NCI-H128 (cell line): ENCODE results near the gene REV1.
"Not testable (repeated sequence)": the region's sequence is repeated elsewhere in the genome, so short reads cannot be mapped to it uniquely, and the experiment has no call there.

Experiments
- DNase-seq: peaks from one replicate; lab custom pipeline; 2025; ENCODE audit not compliant: unreplicated experiment; lab: John Stamatoyannopoulos, UW

REV1 gene

DNA sequence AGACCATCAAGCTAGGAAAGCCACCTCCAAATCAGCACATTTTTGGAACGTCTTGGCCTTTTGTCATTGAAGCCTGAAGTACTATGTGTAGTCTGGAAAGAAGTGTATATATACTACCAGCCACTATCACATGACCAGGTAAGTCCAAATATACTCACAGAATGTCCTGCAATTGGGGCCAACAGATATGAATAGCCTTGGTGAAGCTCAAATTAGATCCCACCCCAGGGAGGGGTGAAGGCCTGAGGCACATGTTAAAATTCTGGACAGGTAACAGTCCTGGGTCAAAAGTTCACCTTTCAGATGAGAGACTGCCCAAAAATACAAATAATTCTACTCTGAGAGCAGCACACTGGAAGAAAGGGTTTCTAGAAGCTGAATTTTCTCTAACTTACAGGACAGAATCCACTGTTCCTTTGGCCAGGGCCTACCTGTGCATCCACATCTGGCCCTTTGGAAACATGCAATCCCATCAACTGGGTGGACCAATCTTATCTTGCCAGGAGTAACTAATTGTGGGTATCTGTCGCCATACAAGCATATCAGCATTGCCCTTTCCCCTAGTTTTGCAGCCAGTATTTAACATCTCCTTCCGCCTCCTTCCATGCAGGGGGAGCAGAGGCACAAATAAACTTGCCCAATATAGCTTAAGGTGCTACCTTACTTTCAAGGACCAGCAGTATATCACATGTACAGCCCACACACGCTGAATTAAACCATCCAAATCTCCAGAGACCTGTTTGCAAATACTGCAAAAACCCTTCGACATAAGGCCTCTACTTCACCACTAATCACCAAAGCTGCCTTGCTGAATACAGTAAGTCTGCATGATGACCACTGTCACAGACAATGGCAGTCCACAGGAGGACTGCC is 84.8 kb downstream of the REV1 start:
- no peak for DNase-seq

DNA sequence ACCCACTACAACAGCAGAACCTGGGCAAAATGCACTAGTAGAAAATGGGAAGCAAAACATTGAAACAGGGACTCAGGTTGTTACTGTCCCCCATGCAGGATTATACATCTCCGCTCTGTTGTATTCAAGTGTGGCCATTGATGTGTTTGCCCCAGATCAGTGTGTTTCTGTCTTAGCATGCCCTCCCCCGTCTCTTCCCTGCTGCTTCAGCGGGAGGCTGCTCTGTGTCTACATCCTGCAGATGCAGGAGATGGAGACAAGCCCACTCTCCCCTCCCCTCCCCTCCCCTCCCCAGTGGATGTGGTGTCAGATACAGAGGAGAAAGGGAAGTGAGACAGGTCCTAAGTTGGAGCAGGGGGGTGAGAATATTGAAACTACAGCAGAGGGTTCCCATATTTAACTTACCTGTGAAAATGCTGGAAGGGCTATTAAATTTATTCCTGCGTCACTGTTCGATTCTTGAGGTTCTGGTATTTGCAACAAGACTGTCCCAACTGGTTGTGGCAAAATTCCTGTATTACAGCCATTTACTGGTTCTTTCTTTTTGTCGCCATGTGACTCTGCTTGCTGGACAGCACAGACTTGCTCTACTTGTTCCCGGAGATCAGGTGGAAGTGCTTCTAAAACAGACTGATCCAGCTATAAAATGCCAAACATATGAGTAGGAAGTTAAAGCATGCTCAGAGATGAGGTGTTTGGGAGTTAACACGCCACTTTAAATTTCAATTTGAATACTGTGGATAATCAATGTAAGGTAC is 85.6 kb downstream of the REV1 start:
- no peak for DNase-seq

- no peak for DNase-seq
These were observed 86.3 kb downstream of the REV1 start for GRCh38 chr2:99403524-99403923.

GRCh38 chr2:99403084-99403483 is 86.7 kb downstream of the REV1 start:
- no peak for DNase-seq

DNA sequence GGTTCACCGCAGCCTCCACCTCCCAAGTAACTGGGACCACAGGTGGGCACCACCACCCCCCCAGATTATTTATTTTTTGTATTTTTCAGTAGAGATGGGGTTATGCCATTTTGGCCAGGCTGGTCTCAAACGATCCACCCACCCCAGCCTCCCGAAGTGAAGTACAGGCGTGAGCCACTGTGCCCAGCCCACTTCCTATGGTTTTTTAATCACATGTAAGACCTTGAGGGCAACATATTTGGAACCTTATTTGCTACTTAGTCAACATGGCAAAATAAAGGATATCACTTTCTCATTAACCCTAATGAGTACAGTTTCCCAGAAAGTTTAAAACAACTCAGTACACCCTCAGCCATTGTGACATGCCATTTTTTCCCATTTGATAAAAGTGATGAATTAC is 88.0 kb downstream of the REV1 start:
- no peak for DNase-seq

GRCh38 chr2:99399795-99400194 is 90.0 kb downstream of the REV1 start:
- no peak for DNase-seq

- DNase-seq, result no peak
These were observed 90.8 kb downstream of the REV1 start for GRCh38 chr2:99399063-99399462.

- no peak for DNase-seq
These were observed 91.5 kb downstream of the REV1 start for GRCh38 chr2:99398303-99398702.

GRCh38 chr2:99397266-99397920 is 92.4 kb downstream of the REV1 start:
- no peak for DNase-seq

DNA sequence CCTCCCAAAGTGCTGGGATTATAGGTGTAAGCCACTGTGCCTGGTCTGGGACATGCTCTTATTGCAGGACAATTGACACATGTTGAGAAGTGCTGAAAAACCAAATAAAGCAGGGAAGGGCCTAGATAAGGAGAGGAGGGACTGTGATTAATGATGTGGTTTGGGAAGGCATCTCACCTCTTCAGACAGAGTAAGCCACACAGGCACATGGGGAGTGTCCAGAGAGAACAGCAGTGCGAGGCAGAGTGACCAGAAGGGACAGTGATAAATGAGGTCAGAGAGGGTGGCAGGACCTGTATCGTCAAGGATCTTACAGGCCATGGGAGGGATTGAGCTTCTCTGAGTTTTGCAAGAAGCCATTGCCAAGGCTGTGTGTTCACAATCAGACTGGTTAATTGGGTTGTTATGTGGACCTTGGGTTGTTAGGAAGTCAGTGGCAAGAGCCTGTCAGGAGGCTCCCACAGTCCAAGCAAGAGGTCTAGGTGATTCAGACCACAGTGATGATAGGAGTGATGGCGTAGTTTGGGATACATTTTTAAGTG is 94.2 kb downstream of the REV1 start:
- no peak for DNase-seq

- DNase-seq, result no peak
These were observed 99.9 kb downstream of the REV1 start for GRCh38 chr2:99389946-99390345.

- no peak for DNase-seq
These were observed 100.4 kb downstream of the REV1 start for GRCh38 chr2:99389371-99389770.

GRCh38 chr2:99388892-99389291 is 100.9 kb downstream of the REV1 start:
- DNase-seq, result no peak

DNA sequence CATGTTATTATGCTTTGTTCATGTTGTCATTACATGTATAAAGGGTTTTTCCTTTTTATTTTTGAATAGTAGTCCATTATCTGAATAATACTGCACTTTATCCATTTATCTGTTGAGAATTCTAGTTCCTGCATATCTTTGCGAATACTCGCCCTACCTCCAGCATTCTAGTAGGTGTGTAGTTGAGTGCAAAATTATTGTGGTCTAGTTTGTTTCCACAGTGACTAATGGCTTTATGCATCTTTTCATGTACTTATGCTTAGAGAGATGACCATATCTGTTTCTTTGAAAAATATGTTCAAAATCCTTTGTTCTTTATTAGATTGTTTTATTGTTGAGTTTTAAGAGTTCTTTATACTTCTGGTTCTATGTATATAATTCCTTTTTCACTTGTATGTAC is 103.8 kb downstream of the REV1 start:
- no peak for DNase-seq

- no peak for DNase-seq
These were observed 107.7 kb downstream of the REV1 start for GRCh38 chr2:99382143-99382542.

- DNase-seq, result no peak
These were observed 109.3 kb downstream of the REV1 start for GRCh38 chr2:99380376-99381010.

DNA sequence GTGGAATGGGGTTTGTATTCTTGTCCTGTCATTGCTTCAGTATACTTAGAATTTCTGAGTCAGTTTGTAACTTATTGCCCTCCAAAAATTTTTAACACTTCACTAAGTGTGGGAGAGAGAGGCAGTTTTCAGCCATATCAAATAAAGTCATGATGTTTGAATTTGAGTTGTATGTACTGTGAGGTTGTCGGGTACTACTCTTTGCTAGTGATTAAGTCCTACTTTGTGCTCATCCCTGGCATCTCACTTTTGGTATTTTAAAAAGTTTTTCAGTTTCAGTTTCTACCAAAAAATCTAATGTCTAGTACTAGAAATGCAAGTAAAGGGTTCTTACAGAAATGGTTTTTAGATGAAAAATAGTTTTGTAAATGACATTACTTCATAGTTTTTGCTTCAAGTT is 111.9 kb downstream of the REV1 start:
- no peak for DNase-seq

GRCh38 chr2:99376254-99376864 is 113.5 kb downstream of the REV1 start:
- DNase-seq, result no peak

DNA sequence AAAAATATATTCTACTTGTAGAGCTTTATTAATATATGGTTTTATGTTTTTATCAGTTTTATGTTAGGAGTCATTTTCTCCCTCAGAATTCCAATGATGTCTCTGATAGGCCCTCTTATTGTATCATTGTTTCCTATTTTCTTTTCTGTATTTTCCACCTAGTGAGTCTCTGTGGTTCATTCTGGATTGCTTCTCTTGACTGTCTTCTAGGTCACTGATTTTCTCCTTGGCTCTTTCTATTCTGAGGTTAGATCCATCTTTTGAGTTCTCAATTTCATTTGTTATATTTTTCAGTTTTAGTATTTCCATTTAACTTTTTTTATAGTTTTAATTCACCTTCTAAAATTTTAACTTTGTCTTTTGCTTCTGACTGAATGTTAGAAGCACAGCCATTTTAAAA is 115.1 kb downstream of the REV1 start:
- no peak for DNase-seq

- no peak for DNase-seq
These were observed 116.7 kb downstream of the REV1 start for GRCh38 chr2:99373144-99373543.

GRCh38 chr2:99368854-99369253 is 121.0 kb downstream of the REV1 start:
- DNase-seq, result not testable (repeated sequence)
